ENCODE measurements around the gene NAA38.
A peak's percentile ranks its signal among the peaks of the same experiment; 100 is the strongest.

Gene NAA38

GRCh38 chr17:7885367-7886226 lies 28.2 kb upstream of the NAA38 start:
- peak overlapping the region; percentile 94 for H3K4me2 ChIP-seq (ENCODE audit: low read length)
- no CpG with 5 or more reads among the region's 64 CpGs for WGBS (ENCODE audit: extremely low coverage, insufficient coverage, insufficient read length)
- DNase-seq: peak; percentile 14 to 49
- H2BK120ac ChIP-seq (ENCODE audit: insufficient read depth, low read length, poor library complexity): peak overlapping the region; percentile 70
- H3K27me3 ChIP-seq (ENCODE audit: insufficient read depth, low read length): no peaks in the 10 kb centered on the region
- peaks cover 24 to 28% of the 10 kb centered on the region in 2 experiments for H3K4me1 ChIP-seq (ENCODE audit: control insufficient read depth in 1 of 2, insufficient read depth in 2 of 2, low read length in 2 of 2)
- peak overlapping the region; percentile 57 for H3K4ac ChIP-seq (ENCODE audit: low read depth, low read length)
- H3K36me3 ChIP-seq (ENCODE audit: control insufficient read depth in 1 of 2, insufficient read depth in 2 of 2, low read length in 2 of 2): peaks cover 8 to 14% of the 10 kb centered on the region in 2 experiments
- peak overlapping the region; percentile 60 for H4K12ac ChIP-seq (ENCODE audit: low read depth, low read length)
- H4K8ac ChIP-seq (ENCODE audit: low read depth, low read length): peak overlapping the region; percentile 64
- no peak overlapping the region for H3K23ac ChIP-seq (ENCODE audit: low read length)
- peak overlapping the region; percentile 86 for H3K14ac ChIP-seq (ENCODE audit: low read length)
- H2AK5ac ChIP-seq (ENCODE audit: low read length): peak overlapping the region; percentile 49
- peak overlapping the region; percentile 80 for H2BK5ac ChIP-seq (ENCODE audit: low read depth, low read length, poor library complexity)
- peak overlapping the region; percentile 78 for H3K4me3 ChIP-seq (ENCODE audit: low read depth, low read length)
- peaks cover 37% of the 10 kb centered on the region for H3K79me1 ChIP-seq (ENCODE audit: low read length)
- H3K27ac ChIP-seq (ENCODE audit: low read depth, low read length): peak overlapping the region; percentile 85
- peak overlapping the region; percentile 65 for H3K9ac ChIP-seq (ENCODE audit: low read length)
- peak overlapping the region; percentile 89 for H4K91ac ChIP-seq (ENCODE audit: low read depth, low read length)
- H2AFZ ChIP-seq (ENCODE audit: insufficient read depth, low read length, poor library complexity): peak overlapping the region; percentile 49
- H3K9me3 ChIP-seq (ENCODE audit: insufficient read depth, low read depth, low read length): no peaks in the 10 kb centered on the region
- H3K79me2 ChIP-seq (ENCODE audit: control insufficient read depth, insufficient read depth, low read length, poor library complexity): peaks cover 17% of the 10 kb centered on the region
- H2BK12ac ChIP-seq (ENCODE audit: low read length): peak overlapping the region; percentile 76
- peak overlapping the region; percentile 92 for H3K18ac ChIP-seq (ENCODE audit: low read length)

GRCh38 chr17:7884581-7885366 lies 27.4 kb upstream of the NAA38 start:
- H3K23ac ChIP-seq (ENCODE audit: low read length): no peak overlapping the region
- H3K18ac ChIP-seq (ENCODE audit: low read length): peak overlapping the region; percentile 83
- peak overlapping the region; percentile 91 for H3K14ac ChIP-seq (ENCODE audit: low read length)
- H3K9me3 ChIP-seq (ENCODE audit: insufficient read depth, low read depth, low read length): no peaks in the 10 kb centered on the region
- peak overlapping the region; percentile 94 for H3K4me2 ChIP-seq (ENCODE audit: low read length)
- H3K79me1 ChIP-seq (ENCODE audit: low read length): peaks cover 37% of the 10 kb centered on the region
- H3K4me3 ChIP-seq (ENCODE audit: low read depth, low read length): peak overlapping the region; percentile 89
- no peaks in the 10 kb centered on the region for H3K27me3 ChIP-seq (ENCODE audit: insufficient read depth, low read length)
- peak overlapping the region; percentile 89 for H4K91ac ChIP-seq (ENCODE audit: low read depth, low read length)
- no peak overlapping the region for H2AK5ac ChIP-seq (ENCODE audit: low read length)
- H3K9ac ChIP-seq (ENCODE audit: low read length): peak overlapping the region; percentile 77
- DNase-seq: peak in 1 of 2 donors; percentile 17
- H3K4ac ChIP-seq (ENCODE audit: low read depth, low read length): peak overlapping the region; percentile 84
- WGBS (ENCODE audit: extremely low coverage, insufficient coverage, insufficient read length): no CpG with 5 or more reads among the region's 100 CpGs
- peak overlapping the region; percentile 57 for H4K8ac ChIP-seq (ENCODE audit: low read depth, low read length)
- H3K27ac ChIP-seq (ENCODE audit: low read depth, low read length): peak overlapping the region; percentile 85
- peak overlapping the region; percentile 71 for H4K12ac ChIP-seq (ENCODE audit: low read depth, low read length)
- peaks cover 17% of the 10 kb centered on the region for H3K79me2 ChIP-seq (ENCODE audit: control insufficient read depth, insufficient read depth, low read length, poor library complexity)
- peak overlapping the region; percentile 52 for H2BK120ac ChIP-seq (ENCODE audit: insufficient read depth, low read length, poor library complexity)
- peaks cover 6 to 12% of the 10 kb centered on the region in 2 experiments for H3K36me3 ChIP-seq (ENCODE audit: control insufficient read depth in 1 of 2, insufficient read depth in 2 of 2, low read length in 2 of 2)
- no peak overlapping the region for H2BK12ac ChIP-seq (ENCODE audit: low read length)
- peak overlapping the region; percentile 80 for H2BK5ac ChIP-seq (ENCODE audit: low read depth, low read length, poor library complexity)
- H3K4me1 ChIP-seq (ENCODE audit: control insufficient read depth in 1 of 2, insufficient read depth in 2 of 2, low read length in 2 of 2): peaks cover 24 to 28% of the 10 kb centered on the region in 2 experiments
- H2AFZ ChIP-seq (ENCODE audit: insufficient read depth, low read length, poor library complexity): peak overlapping the region; percentile 49

- no peak overlapping the region for H2BK12ac ChIP-seq (ENCODE audit: low read length)
- H3K18ac ChIP-seq (ENCODE audit: low read length): no peak overlapping the region
- H3K27ac ChIP-seq (ENCODE audit: low read depth, low read length): no peak overlapping the region
- DNase-seq: no peak
- H2BK120ac ChIP-seq (ENCODE audit: insufficient read depth, low read length, poor library complexity): no peak overlapping the region
- H3K9me3 ChIP-seq (ENCODE audit: insufficient read depth, low read depth, low read length): no peaks in the 10 kb centered on the region
- no peak overlapping the region for H4K12ac ChIP-seq (ENCODE audit: low read depth, low read length)
- no peak overlapping the region for H3K4me3 ChIP-seq (ENCODE audit: low read depth, low read length)
- H3K14ac ChIP-seq (ENCODE audit: low read length): no peak overlapping the region
- peaks cover 14% of the 10 kb centered on the region for H3K79me2 ChIP-seq (ENCODE audit: control insufficient read depth, insufficient read depth, low read length, poor library complexity)
- H3K4me2 ChIP-seq (ENCODE audit: low read length): peak overlapping the region; percentile 45
- no CpG with 5 or more reads among the region's 3 CpGs for WGBS (ENCODE audit: extremely low coverage, insufficient coverage, insufficient read length)
- H2AK5ac ChIP-seq (ENCODE audit: low read length): no peak overlapping the region
- no peaks in the 10 kb centered on the region for H3K27me3 ChIP-seq (ENCODE audit: insufficient read depth, low read length)
- H3K36me3 ChIP-seq (ENCODE audit: control insufficient read depth in 1 of 2, insufficient read depth in 2 of 2, low read length in 2 of 2): peaks cover 6 to 15% of the 10 kb centered on the region in 2 experiments
- no peak overlapping the region for H2BK5ac ChIP-seq (ENCODE audit: low read depth, low read length, poor library complexity)
- H4K8ac ChIP-seq (ENCODE audit: low read depth, low read length): no peak overlapping the region
- no peak overlapping the region for H3K9ac ChIP-seq (ENCODE audit: low read length)
- no peak overlapping the region for H2AFZ ChIP-seq (ENCODE audit: insufficient read depth, low read length, poor library complexity)
- H3K4me1 ChIP-seq (ENCODE audit: control insufficient read depth in 1 of 2, insufficient read depth in 2 of 2, low read length in 2 of 2): peaks cover 15 to 19% of the 10 kb centered on the region in 2 experiments
- peaks cover 32% of the 10 kb centered on the region for H3K79me1 ChIP-seq (ENCODE audit: low read length)
- H4K91ac ChIP-seq (ENCODE audit: low read depth, low read length): no peak overlapping the region
- no peak overlapping the region for H3K23ac ChIP-seq (ENCODE audit: low read length)
- H3K4ac ChIP-seq (ENCODE audit: low read depth, low read length): no peak overlapping the region
Measured at GRCh38 chr17:7883781-7884386, 26.5 kb upstream of the NAA38 start.

GRCh38 chr17:7882629-7883028 lies 25.3 kb upstream of the NAA38 start:
- no peak for DNase-seq
- no peak overlapping the region for H3K4ac ChIP-seq (ENCODE audit: low read depth, low read length)
- peaks cover 23% of the 10 kb centered on the region for H3K79me1 ChIP-seq (ENCODE audit: low read length)
- no peak overlapping the region for H3K14ac ChIP-seq (ENCODE audit: low read length)
- no peak overlapping the region for H3K27ac ChIP-seq (ENCODE audit: low read depth, low read length)
- no peak overlapping the region for H3K4me3 ChIP-seq (ENCODE audit: low read depth, low read length)
- H2BK5ac ChIP-seq (ENCODE audit: low read depth, low read length, poor library complexity): no peak overlapping the region
- H2AFZ ChIP-seq (ENCODE audit: insufficient read depth, low read length, poor library complexity): no peak overlapping the region
- H2BK12ac ChIP-seq (ENCODE audit: low read length): no peak overlapping the region
- H3K18ac ChIP-seq (ENCODE audit: low read length): no peak overlapping the region
- no CpG with 5 or more reads among the region's 3 CpGs for WGBS (ENCODE audit: extremely low coverage, insufficient coverage, insufficient read length)
- no peak overlapping the region for H2BK120ac ChIP-seq (ENCODE audit: insufficient read depth, low read length, poor library complexity)
- no peak overlapping the region for H3K9ac ChIP-seq (ENCODE audit: low read length)
- H4K91ac ChIP-seq (ENCODE audit: low read depth, low read length): no peak overlapping the region
- no peaks in the 10 kb centered on the region for H3K9me3 ChIP-seq (ENCODE audit: insufficient read depth, low read depth, low read length)
- H3K36me3 ChIP-seq (ENCODE audit: control insufficient read depth in 1 of 2, insufficient read depth in 2 of 2, low read length in 2 of 2): peaks cover 8 to 18% of the 10 kb centered on the region in 2 experiments
- H3K23ac ChIP-seq (ENCODE audit: low read length): no peak overlapping the region
- H3K4me1 ChIP-seq (ENCODE audit: control insufficient read depth in 1 of 2, insufficient read depth in 2 of 2, low read length in 2 of 2): peaks cover 4 to 9% of the 10 kb centered on the region in 2 experiments
- peaks cover 6% of the 10 kb centered on the region for H3K79me2 ChIP-seq (ENCODE audit: control insufficient read depth, insufficient read depth, low read length, poor library complexity)
- H3K4me2 ChIP-seq (ENCODE audit: low read length): no peak overlapping the region
- H2AK5ac ChIP-seq (ENCODE audit: low read length): no peak overlapping the region
- no peak overlapping the region for H4K8ac ChIP-seq (ENCODE audit: low read depth, low read length)
- H3K27me3 ChIP-seq (ENCODE audit: insufficient read depth, low read length): no peaks in the 10 kb centered on the region
- no peak overlapping the region for H4K12ac ChIP-seq (ENCODE audit: low read depth, low read length)
